IMR-90 (cell line): ENCODE results near the gene KLF2. TPM values are rescaled to one million over a fixed set of nuclear protein-coding genes. Genes with fewer than 3 reads are reported as not detected.

ENCODE experiments used
- ATAC-seq: fragments of 200-7000 bp; cut with Tn5 transposase; 2 replicates; pipeline ENCODE4 v1.9.1; 2020; ENCODE audit warnings: low read depth, mild to moderate bottlenecking, moderate library complexity
- BruUV-seq: library from RNA; stranded (reverse); fragments of 400-500 nt; replicated peaks from 2 replicates; lab custom pipeline; 2021; lab: Mats Ljungman, UMichigan
- CTCF ChIA-PET: fragments of 300-600 bp; formaldehyde crosslinking; extraction: SDS; loops from one replicate; lab custom pipeline; 2021; ENCODE audit warnings: antibody characterized with exemption; lab: Yijun Ruan, JAX
- POLR2A ChIA-PET: fragments of 300-600 bp; sonication (Branson Sonifier 250); formaldehyde crosslinking; loops from one replicate; lab custom pipeline; 2022; ENCODE audit warnings: antibody characterized with exemption; ENCODE audit not compliant: unreplicated experiment; lab: Charles Lee
- DNase-seq: peaks from one replicate; pipeline ENCODE4 v3.0.0; 2013
- H2AFZ ChIP-seq: replicated peaks from 2 replicates; pipeline ENCODE3; 2013; ENCODE audit warnings: low read length, mild to moderate bottlenecking; ENCODE audit not compliant: poor library complexity
- H2AK5ac ChIP-seq: 2 replicates; pipeline ENCODE4 v1.6.1; 2013; ENCODE audit warnings: low read depth, low read length, inconsistent platforms
- H2AK9ac ChIP-seq: replicated peaks from 2 replicates; pipeline ENCODE3; 2013; ENCODE audit warnings: mild to moderate bottlenecking, low read depth, low read length, moderate library complexity; ENCODE audit not compliant: poor library complexity
- H2BK120ac ChIP-seq: 2 replicates; pipeline ENCODE4 v1.6.1; 2013; ENCODE audit warnings: low read depth, low read length, inconsistent platforms
- H2BK15ac ChIP-seq: 3 replicates; pipeline ENCODE4 v1.6.1; 2013; ENCODE audit warnings: low read depth, low read length, inconsistent platforms
- H2BK20ac ChIP-seq: 2 replicates; pipeline ENCODE4 v1.6.1; 2013; ENCODE audit warnings: low read depth, mild to moderate bottlenecking, inconsistent platforms, low read length, moderate library complexity
- H2BK5ac ChIP-seq: 2 replicates; pipeline ENCODE4 v1.6.1; 2013; ENCODE audit warnings: mild to moderate bottlenecking, low read depth, low read length, inconsistent platforms; ENCODE audit not compliant: poor library complexity, severe bottlenecking
- H3K14ac ChIP-seq: replicated peaks from 2 replicates; pipeline ENCODE4 v1.6.1; 2013; ENCODE audit warnings: low read depth, low read length, inconsistent platforms
- H3K18ac ChIP-seq: 2 replicates; pipeline ENCODE4 v1.6.1; 2013; ENCODE audit warnings: low read depth, low read length, control low read depth
- H3K23ac ChIP-seq: 2 replicates; pipeline ENCODE4 v1.6.1; 2013; ENCODE audit warnings: low read depth, low read length, inconsistent platforms
- H3K27ac ChIP-seq: 2 replicates; pipeline ENCODE4 v1.5.1; 2013; ENCODE audit warnings: mild to moderate bottlenecking, control low read depth, low read length; ENCODE audit not compliant: insufficient read depth
- H3K27me3 ChIP-seq: 2 replicates; pipeline ENCODE4 v1.6.1; 2013; ENCODE audit warnings: low read length; ENCODE audit not compliant: control insufficient read depth, insufficient read depth
- H3K36me3 ChIP-seq: 2 replicates; pipeline ENCODE4 v1.6.1; 2013; ENCODE audit warnings: low read length, mixed read lengths; ENCODE audit not compliant: control insufficient read depth, insufficient read depth
- H3K4ac ChIP-seq: 2 replicates; pipeline ENCODE4 v1.6.1; 2013; ENCODE audit warnings: low read depth, low read length, inconsistent platforms
- H3K4me1 ChIP-seq: 2 replicates; pipeline ENCODE4 v1.6.1; 2013; ENCODE audit warnings: low read length, mixed read lengths; ENCODE audit not compliant: control insufficient read depth, insufficient read depth
- H3K4me2 ChIP-seq: 2 replicates; pipeline ENCODE4 v1.6.1; 2013; ENCODE audit warnings: low read depth, mild to moderate bottlenecking, control low read depth, low read length, moderate library complexity
- H3K4me3 ChIP-seq: 2 replicates; pipeline ENCODE4 v1.5.1; 2013; ENCODE audit warnings: low read depth, mild to moderate bottlenecking, control low read depth, low read length, moderate library complexity; ENCODE audit not compliant: insufficient read depth
- H3K56ac ChIP-seq: 2 replicates; pipeline ENCODE4 v1.6.1; 2013; ENCODE audit warnings: low read length, inconsistent platforms; ENCODE audit not compliant: insufficient read depth; ENCODE audit errors: extremely low read depth
- H3K79me1 ChIP-seq, 2 experiments: 2 replicates each; pipeline ENCODE4 v1.6.1; 2013; ENCODE audit warnings: low read length in 2 of 2, inconsistent platforms in 1 of 2, low read depth in 1 of 2
- H3K9ac ChIP-seq: 2 replicates; pipeline ENCODE4 v1.6.1; 2013; ENCODE audit warnings: low read depth, low read length, control low read depth
- H3K9me1 ChIP-seq: 2 replicates; pipeline ENCODE4 v1.6.1; 2013; ENCODE audit warnings: low read length, inconsistent platforms; ENCODE audit not compliant: insufficient read depth
- H3K9me3 ChIP-seq: 2 replicates; pipeline ENCODE4 v1.6.1; 2013; ENCODE audit warnings: low read length; ENCODE audit not compliant: control insufficient read depth, insufficient read depth
- H4K20me1 ChIP-seq: 2 replicates; pipeline ENCODE4 v1.6.1; 2013; ENCODE audit warnings: low read length, inconsistent platforms; ENCODE audit not compliant: insufficient read depth
- H4K5ac ChIP-seq: 2 replicates; pipeline ENCODE4 v1.6.1; 2013; ENCODE audit warnings: mild to moderate bottlenecking, low read depth, low read length, control low read depth
- H4K8ac ChIP-seq, 2 experiments: 2 replicates each; pipeline ENCODE4 v1.6.1; 2013; ENCODE audit warnings: low read depth in 2 of 2, low read length in 2 of 2, control low read depth in 1 of 2, inconsistent platforms in 1 of 2
- H4K91ac ChIP-seq: 2 replicates; pipeline ENCODE4 v1.6.1; 2013; ENCODE audit warnings: low read depth, low read length, inconsistent platforms; ENCODE audit not compliant: insufficient read depth
- BHLHE40 ChIP-seq: fragments of 150-350 bp; IDR thresholded peaks from 2 replicates; pipeline ENCODE4 v1.6.1; 2016; ENCODE audit warnings: mild to moderate bottlenecking, low read depth, low read length
- CEBPB ChIP-seq: IDR thresholded peaks from 2 replicates; pipeline ENCODE4 v1.6.1; 2012; ENCODE audit warnings: low read depth, low read length, improper control_type of control experiment
- CTCF ChIP-seq: conservative IDR thresholded peaks from 2 replicates; pipeline ENCODE4 v1.5.1; 2012; ENCODE audit warnings: mild to moderate bottlenecking, low read depth, low read length, improper control_type of control experiment
- FOS ChIP-seq: fragments of 150-350 bp; IDR thresholded peaks from 2 replicates; pipeline ENCODE4 v1.6.1; 2016; ENCODE audit warnings: low read depth, low read length
- MAFK ChIP-seq: IDR thresholded peaks from 2 replicates; pipeline ENCODE4 v1.6.1; 2012; ENCODE audit warnings: low read depth, low read length, improper control_type of control experiment
- MAZ ChIP-seq: IDR thresholded peaks from 2 replicates; pipeline ENCODE4 v1.6.1; 2012; ENCODE audit warnings: low read depth, mild to moderate bottlenecking, low read length, improper control_type of control experiment, moderate library complexity, borderline replicate concordance
- MXI1 ChIP-seq: IDR thresholded peaks from 2 replicates; pipeline ENCODE4 v1.6.1; 2012; ENCODE audit warnings: low read depth, mild to moderate bottlenecking, low read length, moderate library complexity, borderline replicate concordance
- NFE2L2 ChIP-seq: fragments of 150-350 bp; IDR thresholded peaks from 2 replicates; pipeline ENCODE4 v1.6.1; 2016; ENCODE audit warnings: low read depth, mild to moderate bottlenecking, low read length
- POLR2A ChIP-seq: IDR thresholded peaks from 2 replicates; pipeline ENCODE4 v1.6.1; 2012; ENCODE audit warnings: mild to moderate bottlenecking, low read depth, low read length
- RAD21 ChIP-seq: IDR thresholded peaks from 2 replicates; pipeline ENCODE4 v1.6.1; 2012; ENCODE audit warnings: low read length, improper control_type of control experiment
- RCOR1 ChIP-seq: IDR thresholded peaks from 2 replicates; pipeline ENCODE4 v1.6.1; 2012; ENCODE audit warnings: mild to moderate bottlenecking, low read length, improper control_type of control experiment; ENCODE audit not compliant: insufficient replicate concordance
- RFX5 ChIP-seq: IDR thresholded peaks from 2 replicates; pipeline ENCODE4 v1.8.0; 2012; ENCODE audit warnings: low read depth, mild to moderate bottlenecking, low read length, moderate library complexity
- SMC3 ChIP-seq: fragments of 150-350 bp; IDR thresholded peaks from 2 replicates; pipeline ENCODE4 v1.6.1; 2016; ENCODE audit warnings: low read depth, mild to moderate bottlenecking, antibody characterized with exemption, low read length, moderate library complexity
- USF2 ChIP-seq: fragments of 150-350 bp; IDR thresholded peaks from 2 replicates; pipeline ENCODE4 v1.6.1; 2017; ENCODE audit warnings: mild to moderate bottlenecking, antibody characterized with exemption, low read length, low read depth
- WGBS, 2 experiments: methylation state at CpG; one replicate each; pipeline versions ENCODE4 v1.1.5 to v1.1.7; 2013; ENCODE audit warnings: missing lambda C conversion rate in 2 of 2; ENCODE audit not compliant: insufficient read length in 1 of 2; ENCODE audit errors: extremely low coverage in 2 of 2; 5-methylcytosine and 5-hydroxymethylcytosine counted together
- dilution Hi-C: fragments of 300-500 bp; cut with HindIII; formaldehyde crosslinking; loops from one replicate; pipeline ENCODE4 v1.14.3; 2018; ENCODE audit warnings: low sequenced_read_pairs; ENCODE audit not compliant: unreplicated experiment
- in situ Hi-C: fragments of 300-500 bp; cut with MboI; formaldehyde crosslinking; loops from 3 replicates; pipeline ENCODE4 v1.14.3; 2019; ENCODE audit warnings: low sequenced_read_pairs, inconsistent platforms, mixed read lengths
- intact Hi-C: fragments of 100-400 bp; cut with micrococcal nuclease; formaldehyde crosslinking; loops from 2 replicates; pipeline ENCODE4 v1.10.0; 2022
- polyA plus RNA-seq, 3 experiments: library from polyadenylated mRNA; depleted of rRNA; stranded (reverse); fragments of >200 nt; gene quantifications; 2 replicates each; pipeline ENCODE4 v1.2.3, GENCODE V29; 2012; ENCODE audit warnings: low replicate concordance in 1 of 3
- total RNA-seq: library from RNA; depleted of rRNA; stranded (reverse); fragments of >200 nt; gene quantifications from 2 replicates; pipeline ENCODE4 v1.2.3, GENCODE V29; 2012
- TF ChIP-seq, protein P1 (sequence below): fragments of 150-350 bp; IDR thresholded peaks from 2 replicates; pipeline ENCODE4 v1.6.1; 2016; ENCODE audit warnings: low read depth, mild to moderate bottlenecking, low read length, moderate library complexity, borderline replicate concordance

KLF2 gene
- total and polyA plus RNA-seq, 2 of the 4 experiments (the other 2 are of a cell fraction) = 1.1 to 34.4 TPM

DNA sequence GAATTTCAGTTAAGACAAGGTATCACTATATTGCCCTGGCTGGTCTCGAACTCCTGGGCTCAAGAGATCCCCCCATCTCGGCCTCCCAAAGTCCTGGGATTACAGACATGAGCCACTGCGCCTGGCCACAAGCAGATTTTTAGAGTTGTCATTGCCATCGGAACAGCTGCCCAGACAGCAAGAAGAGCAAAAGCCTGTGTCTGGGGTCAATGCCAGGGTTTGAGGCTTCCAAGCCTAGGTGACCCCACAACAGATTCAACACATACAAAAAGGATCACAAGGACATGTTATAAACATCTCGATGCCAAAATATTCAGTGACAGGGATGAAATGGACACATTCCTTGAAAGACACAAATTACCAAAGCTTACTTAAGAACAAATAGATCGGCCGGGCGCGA lies 40.1 kb upstream of the KLF2 start:
- H2AK9ac ChIP-seq = no peak overlapping the region
- peak overlapping the region; percentile 15; the same call in 1 of the 2 replicates for H3K23ac ChIP-seq
- H2BK120ac ChIP-seq = no peak overlapping the region
- H3K27ac ChIP-seq = no peak overlapping the region
- H3K79me1 ChIP-seq = no peaks in the 10 kb centered on the region
- no TSS peak for BruUV-seq
- DNase-seq (no peak), ATAC-seq (no peak)
- H3K14ac ChIP-seq = no peak overlapping the region
- H3K9ac ChIP-seq = no peak overlapping the region
- ChIA-PET CTCF (no interaction called here), POLR2A (no interaction called here)
- no peak overlapping the region for H3K4ac ChIP-seq
- H3K36me3 ChIP-seq = no peaks in the 10 kb centered on the region
- 0 out of 2 replicates have a peak, but pooled peaks cover 3% of the 10 kb centered on the region for H3K9me1 ChIP-seq
- H3K56ac ChIP-seq = no peak overlapping the region
- no peak overlapping the region for H4K5ac ChIP-seq
- dilution Hi-C loops (no loop called here), in situ Hi-C loops (no loop called here), intact Hi-C loops (loop anchor here (5.0 kb wide), 1 partner anchor 33 kb away; no protein-coding TSS in a partner anchor)
- peaks cover 6% of the 10 kb centered on the region for H3K4me1 ChIP-seq
- no peak for TF ChIP-seq RCOR1
- TF ChIP-seq USF2 = no peak
- TF ChIP-seq CTCF = no peak
- no peak for TF ChIP-seq BHLHE40
- TF ChIP-seq, protein P1, sequence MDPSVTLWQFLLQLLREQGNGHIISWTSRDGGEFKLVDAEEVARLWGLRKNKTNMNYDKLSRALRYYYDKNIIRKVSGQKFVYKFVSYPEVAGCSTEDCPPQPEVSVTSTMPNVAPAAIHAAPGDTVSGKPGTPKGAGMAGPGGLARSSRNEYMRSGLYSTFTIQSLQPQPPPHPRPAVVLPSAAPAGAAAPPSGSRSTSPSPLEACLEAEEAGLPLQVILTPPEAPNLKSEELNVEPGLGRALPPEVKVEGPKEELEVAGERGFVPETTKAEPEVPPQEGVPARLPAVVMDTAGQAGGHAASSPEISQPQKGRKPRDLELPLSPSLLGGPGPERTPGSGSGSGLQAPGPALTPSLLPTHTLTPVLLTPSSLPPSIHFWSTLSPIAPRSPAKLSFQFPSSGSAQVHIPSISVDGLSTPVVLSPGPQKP = no peak
- no peak for TF ChIP-seq MXI1
- no peak for TF ChIP-seq SMC3
- TF ChIP-seq RAD21 = no peak
- no peak for TF ChIP-seq RFX5
- no peak for TF ChIP-seq MAFK
- TF ChIP-seq FOS = no peak
- no peak for TF ChIP-seq NFE2L2
- TF ChIP-seq POLR2A = no peak
- TF ChIP-seq CEBPB = no peak
- TF ChIP-seq MAZ = no peak
- no peak overlapping the region for H2BK5ac ChIP-seq
- H3K9me3 ChIP-seq = no peaks in the 10 kb centered on the region
- H4K8ac ChIP-seq = no peak overlapping the region
- no peak overlapping the region for H4K91ac ChIP-seq
- peaks cover 15% of the 10 kb centered on the region for H3K27me3 ChIP-seq
- H2BK15ac ChIP-seq = no peak overlapping the region
- 0 out of 2 replicates have a peak overlapping the region, but pooled peaks have one; percentile 54 for H2AK5ac ChIP-seq
- H3K4me3 ChIP-seq = no peak overlapping the region
- 97% methylated on average over 5 of the region's 9 CpGs; no CpG with 5 or more reads in 1 of the 2 experiments for WGBS, 2 experiments
- H3K4me2 ChIP-seq = no peak overlapping the region
- no peak overlapping the region for H3K18ac ChIP-seq
- no peaks in the 10 kb centered on the region for H4K20me1 ChIP-seq
- no peak overlapping the region for H2AFZ ChIP-seq
- no peak overlapping the region for H2BK20ac ChIP-seq
